Parathyroid adenoma (tissue), 2 donors: ENCODE measurements around the gene CR1.

Source experiments
- H2AFZ ChIP-seq: fragments of 300-600 bp; sonication (generic); one replicate; pipeline ENCODE4 v1.7.0; 2017; ENCODE audit warnings: antibody characterized with exemption, mild to moderate bottlenecking
- H3K27ac ChIP-seq: fragments of 300-600 bp; sonication (generic); one replicate; pipeline ENCODE4 v1.7.0; 2017
- H3K27me3 ChIP-seq: fragments of 300-600 bp; sonication (generic); one replicate; pipeline ENCODE4 v1.7.0; 2017; ENCODE audit warnings: low read length; ENCODE audit not compliant: control insufficient read depth, insufficient read depth
- H3K36me3 ChIP-seq: fragments of 300-600 bp; sonication (generic); one replicate; pipeline ENCODE4 v1.7.0; 2017; ENCODE audit warnings: low read length; ENCODE audit not compliant: control insufficient read depth, insufficient read depth
- H3K4me1 ChIP-seq: fragments of 300-600 bp; sonication (generic); one replicate; pipeline ENCODE4 v1.7.0; 2017; ENCODE audit warnings: control low read depth
- H3K4me2 ChIP-seq: fragments of 300-600 bp; sonication (generic); one replicate; pipeline ENCODE4 v1.7.0; 2017; ENCODE audit warnings: low read length
- H3K4me3 ChIP-seq: fragments of 300-600 bp; sonication (generic); one replicate; pipeline ENCODE4 v1.7.0; 2017; ENCODE audit warnings: low read depth, low read length
- H3K79me2 ChIP-seq: fragments of 300-600 bp; sonication (generic); one replicate; pipeline ENCODE4 v1.7.0; 2017; ENCODE audit warnings: control low read depth
- H3K9ac ChIP-seq: fragments of 300-600 bp; sonication (generic); one replicate; pipeline ENCODE4 v1.7.0; 2017; ENCODE audit warnings: mild to moderate bottlenecking
- H3K9me3 ChIP-seq: fragments of 300-600 bp; sonication (generic); one replicate; pipeline ENCODE4 v1.7.0; 2017; ENCODE audit warnings: low read length; ENCODE audit not compliant: control insufficient read depth
- TF ChIP-seq, protein P1 (sequence below): fragments of 300-600 bp; sonication (generic); IDR thresholded peaks from one replicate; pipeline ENCODE4 v1.7.0; 2017; ENCODE audit warnings: antibody characterized with exemption, mild to moderate bottlenecking
- donor health status: primary hyperparathyroidism.

CR1 gene

DNA sequence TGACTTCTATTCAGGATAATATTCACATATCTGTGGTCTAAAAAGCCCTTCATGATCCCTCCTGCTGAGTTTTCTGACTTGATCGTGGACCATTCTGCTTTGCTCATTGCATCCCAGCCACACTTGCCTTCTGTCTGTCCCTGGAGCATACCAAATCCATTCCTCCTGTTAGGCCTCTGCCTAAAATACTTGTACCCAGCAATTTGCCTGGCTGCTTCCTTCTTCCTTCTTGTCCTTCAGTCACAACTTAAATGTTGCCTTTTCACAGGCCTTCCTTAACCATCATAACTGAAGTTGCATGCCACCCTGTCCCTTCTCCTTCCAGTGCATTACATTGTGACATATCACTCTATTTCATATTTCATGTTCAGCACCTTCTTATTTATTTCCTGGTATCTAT lies 37.5 kb upstream of the CR1 start:
- Histone ChIP-seq H3K4me3 (no peak overlapping the region), H3K36me3 (no peaks in the 10 kb centered on the region), H3K27ac (no peak overlapping the region), H3K79me2 (no peaks in the 10 kb centered on the region), H3K4me1 (no peaks in the 10 kb centered on the region), H3K9ac (no peak overlapping the region), H3K4me2 (no peak overlapping the region), H3K9me3 (no peaks in the 10 kb centered on the region), H3K27me3 (no peaks in the 10 kb centered on the region), H2AFZ (no peak overlapping the region)
- TF ChIP-seq, protein P1, sequence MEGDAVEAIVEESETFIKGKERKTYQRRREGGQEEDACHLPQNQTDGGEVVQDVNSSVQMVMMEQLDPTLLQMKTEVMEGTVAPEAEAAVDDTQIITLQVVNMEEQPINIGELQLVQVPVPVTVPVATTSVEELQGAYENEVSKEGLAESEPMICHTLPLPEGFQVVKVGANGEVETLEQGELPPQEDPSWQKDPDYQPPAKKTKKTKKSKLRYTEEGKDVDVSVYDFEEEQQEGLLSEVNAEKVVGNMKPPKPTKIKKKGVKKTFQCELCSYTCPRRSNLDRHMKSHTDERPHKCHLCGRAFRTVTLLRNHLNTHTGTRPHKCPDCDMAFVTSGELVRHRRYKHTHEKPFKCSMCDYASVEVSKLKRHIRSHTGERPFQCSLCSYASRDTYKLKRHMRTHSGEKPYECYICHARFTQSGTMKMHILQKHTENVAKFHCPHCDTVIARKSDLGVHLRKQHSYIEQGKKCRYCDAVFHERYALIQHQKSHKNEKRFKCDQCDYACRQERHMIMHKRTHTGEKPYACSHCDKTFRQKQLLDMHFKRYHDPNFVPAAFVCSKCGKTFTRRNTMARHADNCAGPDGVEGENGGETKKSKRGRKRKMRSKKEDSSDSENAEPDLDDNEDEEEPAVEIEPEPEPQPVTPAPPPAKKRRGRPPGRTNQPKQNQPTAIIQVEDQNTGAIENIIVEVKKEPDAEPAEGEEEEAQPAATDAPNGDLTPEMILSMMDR: no peak

DNA sequence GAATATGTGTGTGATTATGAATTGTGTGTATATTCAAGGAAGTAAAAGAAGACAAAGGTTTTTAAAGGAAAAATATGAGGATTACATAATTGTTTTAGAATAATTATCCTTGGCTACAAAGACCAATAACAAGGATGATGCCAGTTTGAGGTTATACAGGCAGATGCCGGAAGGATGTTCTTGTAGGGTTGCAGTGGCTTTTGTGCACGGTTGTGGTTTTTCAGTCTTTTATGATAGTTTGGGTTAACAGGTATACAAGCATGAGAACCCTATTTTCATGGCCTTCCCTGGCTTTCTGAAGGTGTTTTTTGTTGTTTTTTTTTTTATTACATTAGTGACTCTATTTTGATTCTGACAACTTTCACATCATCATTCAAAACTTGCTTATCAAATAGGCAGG lies 36.9 kb upstream of the CR1 start:
- no peaks in the 10 kb centered on the region for H3K36me3 ChIP-seq
- no peaks in the 10 kb centered on the region for H3K9me3 ChIP-seq
- no peak overlapping the region for H3K4me3 ChIP-seq
- no peak overlapping the region for H3K9ac ChIP-seq
- H3K27me3 ChIP-seq: no peaks in the 10 kb centered on the region
- no peaks in the 10 kb centered on the region for H3K79me2 ChIP-seq
- H3K4me1 ChIP-seq: no peaks in the 10 kb centered on the region
- no peak overlapping the region for H3K4me2 ChIP-seq
- H3K27ac ChIP-seq: no peak overlapping the region
- no peak overlapping the region for H2AFZ ChIP-seq
- TF ChIP-seq, protein P1: no peak

DNA sequence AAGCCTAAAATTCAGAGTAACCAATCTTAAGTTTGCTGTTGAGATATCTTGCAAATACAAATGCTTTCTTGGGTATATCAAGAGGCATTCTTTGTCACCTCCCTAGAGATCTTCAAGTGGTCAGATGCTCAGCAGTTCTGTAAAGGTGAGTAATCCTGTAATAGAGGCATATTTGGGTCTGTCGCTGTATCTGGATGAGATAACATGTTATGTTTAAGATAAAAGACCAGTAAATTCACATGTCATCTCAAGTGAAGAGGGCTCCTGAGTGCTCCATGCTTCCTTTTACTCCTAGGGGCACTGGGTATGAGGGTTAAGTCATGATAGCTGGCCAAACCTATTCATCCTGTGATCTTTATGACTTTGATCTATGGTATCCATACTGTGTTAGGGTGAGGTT lies 34.3 kb upstream of the CR1 start:
- Histone ChIP-seq H3K4me2 (no peak overlapping the region), H3K4me3 (no peak overlapping the region), H3K27me3 (no peaks in the 10 kb centered on the region), H3K27ac (no peak overlapping the region), H3K79me2 (no peaks in the 10 kb centered on the region), H2AFZ (no peak overlapping the region), H3K36me3 (no peaks in the 10 kb centered on the region), H3K9me3 (no peaks in the 10 kb centered on the region), H3K4me1 (no peaks in the 10 kb centered on the region), H3K9ac (no peak overlapping the region)
- TF ChIP-seq, protein P1: no peak

DNA sequence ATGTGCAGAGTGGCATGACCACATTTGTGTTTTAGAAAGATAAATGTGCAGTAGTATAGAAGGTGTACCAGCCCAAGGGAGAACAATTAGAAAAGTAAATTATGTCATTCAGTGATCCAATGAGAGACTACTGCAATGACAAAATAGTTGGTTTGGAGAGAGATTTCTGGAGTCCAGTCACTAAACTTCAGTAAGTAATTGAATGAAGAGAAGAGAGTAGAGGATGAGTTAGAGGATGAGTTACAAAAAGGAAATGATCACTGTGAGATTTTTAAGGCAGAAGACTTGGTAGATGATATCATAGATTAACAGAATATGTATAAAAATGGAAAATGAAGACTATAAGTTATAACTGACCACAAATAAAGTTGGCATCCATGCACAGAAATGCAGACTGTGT lies 33.4 kb upstream of the CR1 start:
- no peak overlapping the region for H3K4me2 ChIP-seq
- no peak overlapping the region for H3K9ac ChIP-seq
- H3K4me1 ChIP-seq: no peaks in the 10 kb centered on the region
- H2AFZ ChIP-seq: no peak overlapping the region
- no peaks in the 10 kb centered on the region for H3K9me3 ChIP-seq
- no peaks in the 10 kb centered on the region for H3K36me3 ChIP-seq
- H3K27me3 ChIP-seq: no peaks in the 10 kb centered on the region
- no peak overlapping the region for H3K27ac ChIP-seq
- no peak overlapping the region for H3K4me3 ChIP-seq
- TF ChIP-seq, protein P1: no peak
- no peaks in the 10 kb centered on the region for H3K79me2 ChIP-seq

DNA sequence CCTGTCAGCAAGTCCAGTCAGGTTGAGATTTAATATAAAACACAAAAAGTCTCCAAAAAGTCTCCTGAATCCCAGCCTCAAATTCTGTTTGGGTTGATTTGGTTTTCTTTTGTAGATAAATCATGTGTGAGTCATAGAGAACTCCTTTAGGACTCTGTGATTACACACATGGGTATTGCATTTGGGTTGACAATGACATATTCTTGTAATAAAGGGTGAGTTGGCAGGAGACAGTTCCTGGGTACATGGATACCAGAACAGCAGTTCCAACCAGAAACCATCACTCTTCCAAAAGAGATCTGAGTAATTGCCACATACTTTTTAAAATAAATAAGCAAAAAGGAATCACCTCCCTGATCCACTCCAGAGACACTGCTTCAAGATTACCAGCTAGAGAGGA lies 32.9 kb upstream of the CR1 start:
- no peaks in the 10 kb centered on the region for H3K4me1 ChIP-seq

More for the DNA sequence above, 32.9 kb upstream of the CR1 start:
- Histone ChIP-seq H3K9me3 (no peaks in the 10 kb centered on the region), H3K27ac (no peak overlapping the region), H3K4me2 (no peak overlapping the region), H3K4me3 (no peak overlapping the region), H3K27me3 (no peaks in the 10 kb centered on the region), H3K9ac (no peak overlapping the region), H2AFZ (no peak overlapping the region), H3K79me2 (no peaks in the 10 kb centered on the region), H3K36me3 (no peaks in the 10 kb centered on the region)
- TF ChIP-seq, protein P1: no peak
